ENCODE results near the gene CHRM2. TPM values are rescaled to one million over a fixed set of nuclear protein-coding genes. Genes with fewer than 3 reads are reported as not detected.

The CHRM2 gene
- total RNA-seq, 1 experiment from 2014 or later = not detected

- Histone ChIP-seq H2BK5ac (ENCODE audit: insufficient read length, low read length) (no peak overlapping the region), H3K9ac (ENCODE audit: extremely low read depth, insufficient read length, low read length) (no peak overlapping the region), H4K8ac (replicated peaks; ENCODE audit: insufficient read length, low read depth, low read length) (no peak overlapping the region), H2BK12ac (ENCODE audit: insufficient read length, low read depth, low read length) (no peak overlapping the region), H2AFZ (ENCODE audit: low read length) (no peak overlapping the region), H3K27ac (ENCODE audit: insufficient read length, low read depth, low read length) (no peak overlapping the region), H4K91ac (ENCODE audit: insufficient read length, low read depth, low read length) (no peak overlapping the region), H2BK15ac (ENCODE audit: low read depth, low read length) (no peak overlapping the region), H3K23ac (ENCODE audit: insufficient read length, low read depth, low read length) (no peak overlapping the region), H3K56ac (ENCODE audit: insufficient read length, low read depth, low read length) (no peak overlapping the region), H3K14ac (ENCODE audit: insufficient read depth, low read length) (no peak overlapping the region), H4K20me1 (ENCODE audit: control insufficient read depth, insufficient read depth, insufficient read length) (no peaks in the 10 kb centered on the region), H3K79me1 (ENCODE audit: insufficient read depth, low read depth, low read length, poor library complexity, severe bottlenecking) (no peaks in the 10 kb centered on the region), H4K5ac (ENCODE audit: insufficient read length, low read depth, low read length) (no peak overlapping the region), H3K4ac (ENCODE audit: low read depth, low read length) (no peak overlapping the region), H3K9me3 (ENCODE audit: control insufficient read depth, low read depth, low read length) (no peaks in the 10 kb centered on the region), H3K18ac (ENCODE audit: insufficient read length, low read depth, low read length) (no peak overlapping the region), H2BK120ac (ENCODE audit: low read depth, low read length, poor library complexity, severe bottlenecking) (no peak overlapping the region), H3K27me3 (ENCODE audit: insufficient read depth, low read length) (no peaks in the 10 kb centered on the region), H3K79me2 (ENCODE audit: insufficient read depth, low read length) (no peaks in the 10 kb centered on the region), H2BK20ac (ENCODE audit: low read depth, low read length, poor library complexity, severe bottlenecking) (no peak overlapping the region), H3K23me2 (ENCODE audit: insufficient read length, low read depth, low read length, poor library complexity, severe bottlenecking) (no peaks in the 10 kb centered on the region), H2AK5ac (ENCODE audit: insufficient read length, low read length) (no peak overlapping the region), H3K4me1 (ENCODE audit: insufficient read depth, low read length) (peaks cover 4% of the 10 kb centered on the region; the same call in 1 of the 2 replicates), H3T11ph (ENCODE audit: low read length) (no peak overlapping the region), H3K4me2 (ENCODE audit: insufficient read depth, insufficient read length, low read length) (no peak overlapping the region)
- no peak overlapping the region for H3K4me3 Mint-ChIP-seq
- no peak overlapping the region for H3K27ac Mint-ChIP-seq
- DNase-seq = no peak
- no peaks in the 10 kb centered on the region; a peak in 1 of 7 replicates for H3K36me3 Mint-ChIP-seq (ENCODE audit: insufficient read depth in 1 of 3, low read depth in 3 of 3)
- H3K27me3 Mint-ChIP-seq (ENCODE audit: low read depth) = no peaks in the 10 kb centered on the region
- TF ChIP-seq CTCF (conservative IDR thresholded peaks at IDR 0.05) = no peak
- H3K9me3 Mint-ChIP-seq = no peaks in the 10 kb centered on the region; a peak in 1 of 5 replicates
- H3K4me1 Mint-ChIP-seq = peaks cover 12 to 17% of the 10 kb centered on the region in 2 experiments
These were observed 57.1 kb downstream of the CHRM2 start for GRCh38 chr7:136925556-136925955.
